GM04503 (cell line): Measurements from ENCODE around the gene DSG1.
"Not testable (repeated sequence)": the region's sequence is repeated elsewhere in the genome, so short reads cannot be mapped to it uniquely, and the experiment has no call there.

ENCODE experiments used
- DNase-seq: peaks from one replicate; pipeline ENCODE4 v3.0.0-alpha.2; 2012; ENCODE audit warnings: low read depth

The DSG1 gene

GRCh38 chr18:31353336-31353735, 35.4 kb downstream of the DSG1 start:
- DNase-seq, result not testable (repeated sequence)

- DNase-seq, result no peak
Measured at GRCh38 chr18:31354990-31355389, 37.0 kb downstream of the DSG1 start.

- DNase-seq, result no peak
Measured at GRCh38 chr18:31356025-31356424, 38.1 kb downstream of the DSG1 start.

GRCh38 chr18:31364190-31364589, 46.2 kb downstream of the DSG1 start:
- DNase-seq, result no peak

GRCh38 chr18:31369478-31369877, 51.5 kb downstream of the DSG1 start:
- no peak for DNase-seq

- DNase-seq, result no peak
Measured at GRCh38 chr18:31371989-31372388, 54.0 kb downstream of the DSG1 start.

- DNase-seq, result no peak
Measured at GRCh38 chr18:31373641-31374040, 55.7 kb downstream of the DSG1 start.

- no peak for DNase-seq
Measured at GRCh38 chr18:31376477-31376876, 58.5 kb downstream of the DSG1 start, which contains the start of gene DSG4. TSS of gene DSG4 (plus strand) at chr18:31376777. CDS start at chr18:31376912, 135 bp downstream.

GRCh38 chr18:31380912-31381311, 63.0 kb downstream of the DSG1 start:
- DNase-seq, result no peak

GRCh38 chr18:31382107-31382506, 64.1 kb downstream of the DSG1 start:
- DNase-seq, result no peak

- DNase-seq, result no peak
Measured at GRCh38 chr18:31386741-31387140, 68.8 kb downstream of the DSG1 start.

GRCh38 chr18:31393286-31393685, 75.3 kb downstream of the DSG1 start:
- no peak for DNase-seq

GRCh38 chr18:31396796-31397612, 79.0 kb downstream of the DSG1 start:
- DNase-seq, result no peak

- no peak for DNase-seq
Measured at GRCh38 chr18:31398191-31398590, 80.2 kb downstream of the DSG1 start.

- DNase-seq, result no peak
Measured at GRCh38 chr18:31399306-31400032, 81.5 kb downstream of the DSG1 start.

GRCh38 chr18:31401156-31402025, 83.4 kb downstream of the DSG1 start:
- DNase-seq, result no peak

GRCh38 chr18:31402026-31402373, 84.0 kb downstream of the DSG1 start:
- no peak for DNase-seq

- no peak for DNase-seq
Measured at GRCh38 chr18:31403409-31403808, 85.4 kb downstream of the DSG1 start.
